Endodermal cell (in vitro differentiated cells): ENCODE data around the gene MBD4. TPM values are rescaled to one million over a fixed set of nuclear protein-coding genes. Genes with fewer than 3 reads are reported as not detected.
"Not testable (repeated sequence)": the region's sequence is repeated elsewhere in the genome, so short reads cannot be mapped to it uniquely, and the experiment has no call there.

Experiments
- DNase-seq: peaks from one replicate; pipeline ENCODE4 v3.0.0-alpha.2; 2017
- H3K27ac ChIP-seq: 2 replicates; pipeline ENCODE4 v1.5.1; 2013; ENCODE audit warnings: mild to moderate bottlenecking, low read depth, low read length, moderate library complexity
- H3K27me3 ChIP-seq: 2 replicates; pipeline ENCODE4 v1.6.1; 2013; ENCODE audit warnings: mild to moderate bottlenecking, low read length, moderate library complexity; ENCODE audit not compliant: insufficient read depth, control insufficient read depth, poor library complexity, severe bottlenecking
- H3K36me3 ChIP-seq: 2 replicates; pipeline ENCODE4 v1.7.0; 2013; ENCODE audit warnings: mild to moderate bottlenecking, low read length, moderate library complexity; ENCODE audit not compliant: control insufficient read depth, insufficient read depth
- H3K4me1 ChIP-seq: one replicate; pipeline ENCODE4 v1.7.0; 2013; ENCODE audit warnings: low read length; ENCODE audit not compliant: control insufficient read depth, insufficient read depth
- H3K4me3 ChIP-seq: 2 replicates; pipeline ENCODE4 v1.5.1; 2013; ENCODE audit warnings: mild to moderate bottlenecking, low read length, moderate library complexity
- H3K9ac ChIP-seq: 2 replicates; pipeline ENCODE4 v1.6.1; 2013; ENCODE audit warnings: mild to moderate bottlenecking, low read length, moderate library complexity; ENCODE audit not compliant: poor library complexity, severe bottlenecking; ENCODE audit errors: extremely low read depth
- H3K9me3 ChIP-seq: 2 replicates; pipeline ENCODE4 v1.6.1; 2013; ENCODE audit warnings: mild to moderate bottlenecking, low read length, moderate library complexity; ENCODE audit not compliant: control insufficient read depth
- H3K27ac Mint-ChIP-seq: 2 replicates; pipeline ENCODE4 v1.8.0; 2020; ENCODE audit warnings: mixed read lengths
- H3K27me3 Mint-ChIP-seq: 2 replicates; pipeline ENCODE4 v1.8.0; 2021; ENCODE audit warnings: mild to moderate bottlenecking, mixed read lengths; ENCODE audit not compliant: insufficient read depth
- H3K36me3 Mint-ChIP-seq: 2 replicates; pipeline ENCODE4 v1.8.0; 2020; ENCODE audit warnings: low read depth, mixed read lengths
- H3K4me1 Mint-ChIP-seq: 2 replicates; pipeline ENCODE4 v1.8.0; 2020; ENCODE audit warnings: mixed read lengths
- H3K4me3 Mint-ChIP-seq: 2 replicates; pipeline ENCODE4 v1.8.0; 2020; ENCODE audit warnings: mild to moderate bottlenecking, moderate library complexity, mixed read lengths
- H3K9me3 Mint-ChIP-seq: 2 replicates; pipeline ENCODE4 v1.8.0; 2020; ENCODE audit warnings: mild to moderate bottlenecking, mixed read lengths
- CTCF ChIP-seq: fragments of 200-600 bp; sonication (generic); conservative IDR thresholded peaks from 2 replicates; pipeline ENCODE4 v1.5.0; 2021; ENCODE audit warnings: antibody characterized with exemption, mild to moderate bottlenecking
- WGBS, 2 experiments: methylation state at CpG; one replicate each; pipeline versions ENCODE4 v1.1.5 to v1.1.7; 2013; ENCODE audit warnings: missing lambda C conversion rate in 2 of 2, mixed read lengths in 1 of 2; ENCODE audit not compliant: insufficient coverage in 1 of 2, insufficient read length in 1 of 2; 5-methylcytosine and 5-hydroxymethylcytosine counted together
- total RNA-seq, 2 donors: library from RNA; stranded (reverse); fragmentation: NEBNext Ultra II Directional in 1 of 2; extraction: Animal tissue kit (Norgen Biotek cat#: 25700) in 1 of 2; gene quantifications; 2 replicates in 1 of 2; 3 replicates in 1 of 2; pipeline ENCODE4 v1.2.1, GENCODE V29; 2021

Gene MBD4
- total RNA-seq, 2 donors from 2014 or later: 39.5 to 45.5 TPM

GRCh38 chr3:129415830-129416229, 23.9 kb downstream of the MBD4 start:
- H3K9me3 Mint-ChIP-seq: no peaks in the 10 kb centered on the region
- H3K27me3 Mint-ChIP-seq: peaks cover 11% of the 10 kb centered on the region
- Histone ChIP-seq H3K27me3 (no peaks in the 10 kb centered on the region), H3K36me3 (no peaks in the 10 kb centered on the region), H3K27ac (no peak overlapping the region), H3K9ac (no peak overlapping the region), H3K4me3 (no peak overlapping the region), H3K9me3 (no peaks in the 10 kb centered on the region), H3K4me1 (no peaks in the 10 kb centered on the region)
- 88 to 92% methylated on average over 5 to 6 of the region's 6 CpGs for WGBS, 2 experiments
- no peak overlapping the region for H3K4me3 Mint-ChIP-seq
- no peak for TF ChIP-seq CTCF
- peaks cover 11% of the 10 kb centered on the region for H3K4me1 Mint-ChIP-seq
- no peaks in the 10 kb centered on the region for H3K36me3 Mint-ChIP-seq
- peak; percentile 17 for DNase-seq
- H3K27ac Mint-ChIP-seq: no peak overlapping the region

GRCh38 chr3:129415378-129415777, 24.4 kb downstream of the MBD4 start:
- no peaks in the 10 kb centered on the region for H3K36me3 ChIP-seq
- H3K9me3 Mint-ChIP-seq: no peaks in the 10 kb centered on the region
- H3K9me3 ChIP-seq: no peaks in the 10 kb centered on the region
- peak; percentile 5 for DNase-seq
- no peaks in the 10 kb centered on the region for H3K36me3 Mint-ChIP-seq
- peaks cover 11% of the 10 kb centered on the region for H3K27me3 Mint-ChIP-seq
- no peak overlapping the region for H3K27ac ChIP-seq
- no peaks in the 10 kb centered on the region for H3K4me1 ChIP-seq
- no peak overlapping the region for H3K4me3 ChIP-seq
- no peak overlapping the region for H3K9ac ChIP-seq
- no peak for TF ChIP-seq CTCF
- H3K4me3 Mint-ChIP-seq: no peak overlapping the region
- 89 to 92% methylated on average over 1 to 3 of the region's 3 CpGs for WGBS, 2 experiments
- H3K4me1 Mint-ChIP-seq: peaks cover 11% of the 10 kb centered on the region
- H3K27me3 ChIP-seq: no peaks in the 10 kb centered on the region
- no peak overlapping the region for H3K27ac Mint-ChIP-seq

DNA sequence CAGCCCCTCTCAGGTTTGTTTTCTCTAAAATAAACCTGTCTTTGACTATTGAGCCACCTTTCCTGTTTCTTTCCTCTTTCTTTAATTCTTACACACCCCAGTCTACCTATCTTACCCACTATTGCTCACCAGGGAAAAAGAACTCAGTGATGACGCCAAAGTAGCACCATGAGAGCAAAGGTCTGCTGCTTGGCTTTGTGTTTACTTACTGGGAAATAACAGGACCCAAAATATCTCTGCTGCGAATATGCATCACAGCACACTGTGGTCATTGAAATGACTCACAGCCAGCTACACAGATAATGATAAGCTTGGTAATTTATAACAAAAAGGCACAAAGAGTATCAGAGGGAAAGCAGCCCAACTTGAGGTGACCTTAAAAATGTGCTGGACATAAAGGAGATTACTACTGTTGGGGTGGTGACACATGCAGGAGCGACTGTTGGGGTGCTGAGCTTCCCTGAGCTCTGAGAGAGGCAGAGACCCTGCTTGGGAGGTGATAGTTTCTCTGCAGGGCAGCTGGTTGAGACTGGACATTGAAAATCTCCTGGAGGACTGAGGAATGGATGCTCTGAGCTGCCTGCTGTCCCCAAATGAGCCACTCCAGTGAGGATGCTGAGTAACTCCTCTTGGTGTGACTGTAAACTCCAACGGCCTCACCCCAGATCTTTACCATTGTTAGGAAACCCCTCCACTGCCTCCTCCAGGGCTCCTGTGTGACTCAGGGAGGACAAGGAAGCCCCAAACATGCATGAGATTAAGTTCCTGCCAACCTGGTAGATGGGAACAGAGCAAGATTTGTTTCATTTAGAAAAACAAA, 25.9 kb downstream of the MBD4 start:
- no peak for TF ChIP-seq CTCF
- H3K9me3 ChIP-seq: no peaks in the 10 kb centered on the region
- Mint-ChIP-seq H3K9me3 (no peaks in the 10 kb centered on the region), H3K36me3 (no peaks in the 10 kb centered on the region), H3K4me1 (peaks cover 11% of the 10 kb centered on the region), H3K27me3 (peaks cover 11% of the 10 kb centered on the region), H3K27ac (no peak overlapping the region), H3K4me3 (no peak overlapping the region)
- no peak overlapping the region for H3K9ac ChIP-seq
- WGBS, 2 experiments: 80 to 93% methylated on average over 2 to 4 of the region's 4 CpGs
- H3K27me3 ChIP-seq: no peaks in the 10 kb centered on the region
- H3K4me3 ChIP-seq: no peak overlapping the region
- H3K4me1 ChIP-seq: no peaks in the 10 kb centered on the region
- no peaks in the 10 kb centered on the region for H3K36me3 ChIP-seq
- DNase-seq: peak; percentile 22
- H3K27ac ChIP-seq: no peak overlapping the region

- not testable (repeated sequence) for H3K4me3 Mint-ChIP-seq, H3K4me3 ChIP-seq, H3K9me3 ChIP-seq, H3K9me3 Mint-ChIP-seq, H3K27ac ChIP-seq, H3K36me3 ChIP-seq, H3K27ac Mint-ChIP-seq, H3K4me1 ChIP-seq, H3K36me3 Mint-ChIP-seq, H3K27me3 ChIP-seq, H3K9ac ChIP-seq, H3K4me1 Mint-ChIP-seq
- H3K27me3 Mint-ChIP-seq: peaks cover 11% of the 10 kb centered on the region
- 60 to 76% methylated on average over 1 to 3 of the region's 3 CpGs for WGBS, 2 experiments
- peak; percentile 3 for DNase-seq
Measured at GRCh38 chr3:129413238-129413637, 26.5 kb downstream of the MBD4 start.
